Endothelial cell of umbilical vein (primary cell): ENCODE measurements around the gene KIF18A. TPM values are rescaled to one million over a fixed set of nuclear protein-coding genes. Genes with fewer than 3 reads are reported as not detected.

ENCODE experiments used
- BruUV-seq: library from RNA; stranded (reverse); fragments of 400-500 nt; replicated peaks from 2 replicates; lab custom pipeline; 2021; lab: Mats Ljungman, UMichigan
- CTCF ChIA-PET: fragments of 300-600, 350-600 bp; sonication (Branson Sonifier 250); formaldehyde crosslinking; loops from one replicate; lab custom pipeline; 2021; ENCODE audit warnings: antibody characterized with exemption, inconsistent platforms; lab: Charles Lee
- POLR2A ChIA-PET: fragments of 300-600, 350-600 bp; sonication (Branson Sonifier 250); formaldehyde crosslinking; loops from one replicate; lab custom pipeline; 2021; ENCODE audit warnings: antibody characterized with exemption, inconsistent platforms; lab: Charles Lee
- DNase-seq: peaks from one replicate; pipeline ENCODE4 v3.0.0-alpha.2; 2011; ENCODE audit warnings: low read depth, low spot score
- FAIRE-seq: peaks from 2 replicates; lab custom pipeline; 2011; peaks lifted over from hg19 to GRCh38; lab: Jason Lieb, UNC
- H2AFZ ChIP-seq: 2 replicates; pipeline ENCODE4 v1.6.0; 2012; ENCODE audit warnings: low read depth, low read length, control low read depth, inconsistent platforms
- H3K27ac ChIP-seq: 2 replicates; pipeline ENCODE4 v1.5.1; 2011; ENCODE audit warnings: low read depth, mild to moderate bottlenecking, control low read depth, low read length, moderate library complexity; ENCODE audit not compliant: insufficient read depth
- H3K27me3 ChIP-seq, 2 experiments: 2 replicates each; pipeline versions ENCODE4 v1.6.0 to v1.6.1; 2011; ENCODE audit warnings: low read length in 2 of 2, mixed read lengths in 1 of 2; ENCODE audit not compliant: control insufficient read depth in 2 of 2, insufficient read depth in 2 of 2
- H3K36me3 ChIP-seq, 2 experiments: 2 replicates in 1 of 2; 3 replicates in 1 of 2; pipeline ENCODE4 v1.5.1; 2011; ENCODE audit warnings: low read length in 2 of 2, mild to moderate bottlenecking in 1 of 2, moderate library complexity in 1 of 2; ENCODE audit not compliant: control insufficient read depth in 2 of 2, insufficient read depth in 2 of 2; ENCODE audit errors: extremely low read depth in 1 of 2
- H3K4me1 ChIP-seq: 3 replicates; pipeline ENCODE4 v1.5.1; 2011; ENCODE audit warnings: mild to moderate bottlenecking, low read length; ENCODE audit not compliant: control insufficient read depth, insufficient read depth; ENCODE audit errors: extremely low read depth
- H3K4me2 ChIP-seq: 2 replicates; pipeline ENCODE4 v1.6.1; 2011; ENCODE audit warnings: low read length, control low read depth, mixed read lengths; ENCODE audit not compliant: insufficient read depth
- H3K4me3 ChIP-seq, 3 experiments: fragments of 200-600 bp in 1 of 3; sonication (generic), shearing (Covaris generic) in 1 of 3; replicated peaks in 1 of 3; 2 replicates each; pipeline ENCODE4 v1.5.1; 2011 to 2016; ENCODE audit warnings: control low read depth in 3 of 3, low read length in 3 of 3, mild to moderate bottlenecking in 2 of 3, inconsistent platforms in 1 of 3, low read depth in 1 of 3, moderate library complexity in 1 of 3; ENCODE audit not compliant: insufficient read depth in 1 of 3
- H3K79me2 ChIP-seq: 2 replicates; pipeline ENCODE4 v1.6.0; 2012; ENCODE audit warnings: low read length, inconsistent platforms; ENCODE audit not compliant: control insufficient read depth, insufficient read depth
- H3K9ac ChIP-seq: replicated peaks from 2 replicates; pipeline ENCODE3; 2011; ENCODE audit warnings: low read length, control low read depth; ENCODE audit not compliant: insufficient read depth; ENCODE audit errors: extremely low read depth
- H3K9me1 ChIP-seq: replicated peaks from 3 replicates; pipeline ENCODE4 v1.6.0; 2011; ENCODE audit warnings: mild to moderate bottlenecking, low read length; ENCODE audit not compliant: control insufficient read depth, insufficient read depth; ENCODE audit errors: extremely low read depth
- H3K9me3 ChIP-seq: replicated peaks from 2 replicates; pipeline ENCODE4 v1.5.1; 2012; ENCODE audit warnings: low read length, inconsistent platforms; ENCODE audit not compliant: control insufficient read depth, insufficient read depth
- H4K20me1 ChIP-seq: replicated peaks from 2 replicates; pipeline ENCODE3; 2011; ENCODE audit warnings: mild to moderate bottlenecking, low read length; ENCODE audit not compliant: control insufficient read depth, insufficient read depth; ENCODE audit errors: extremely low read depth
- EZH2 ChIP-seq: IDR thresholded peaks from 2 replicates; pipeline ENCODE4 v1.6.1; 2012; ENCODE audit warnings: borderline replicate concordance, low read depth, mild to moderate bottlenecking, moderate library complexity, low read length, inconsistent platforms; ENCODE audit not compliant: severe bottlenecking
- FOS ChIP-seq: IDR thresholded peaks from 2 replicates; pipeline ENCODE4 v1.6.1; 2011; ENCODE audit warnings: mild to moderate bottlenecking, low read length, moderate library complexity, borderline replicate concordance; ENCODE audit not compliant: insufficient read depth
- GATA2 ChIP-seq: IDR thresholded peaks from 2 replicates; pipeline ENCODE4 v1.7.0; 2011; ENCODE audit warnings: low read depth, mild to moderate bottlenecking, moderate library complexity, mixed read lengths, low read length; ENCODE audit not compliant: insufficient read length, insufficient read depth
- JUN ChIP-seq: IDR thresholded peaks from 2 replicates; pipeline ENCODE4 v1.6.1; 2011; ENCODE audit warnings: borderline replicate concordance, low read depth; ENCODE audit not compliant: insufficient read length, insufficient read depth
- MYC ChIP-seq: IDR thresholded peaks from one replicate; pipeline ENCODE4 v1.6.1; 2011; ENCODE audit warnings: mild to moderate bottlenecking, low read depth, low read length
- POLR2A ChIP-seq: IDR thresholded peaks from 2 replicates; pipeline ENCODE4 v1.6.1; 2012; ENCODE audit warnings: low read depth, mild to moderate bottlenecking, control low read depth, low read length
- POLR2AphosphoS5 ChIP-seq: IDR thresholded peaks from 2 replicates; pipeline ENCODE4 v1.6.1; 2012; ENCODE audit warnings: low read depth, mild to moderate bottlenecking, control low read depth, low read length, moderate library complexity; ENCODE audit not compliant: insufficient read depth
- dilution Hi-C: fragments of 300-500 bp; cut with MboI; formaldehyde crosslinking; loops from one replicate; pipeline ENCODE4 v1.15.0; 2019; ENCODE audit warnings: low sequenced_read_pairs; ENCODE audit not compliant: extremely low pct_ligation_motif_present
- intact Hi-C: fragments of 100-400 bp; cut with micrococcal nuclease; formaldehyde crosslinking; loops from one replicate; pipeline ENCODE4 v1.10.0; 2022
- polyA plus RNA-seq, 4 experiments: library from polyadenylated mRNA; depleted of rRNA in 3 of 4; stranded (reverse) in 3 of 4; unstranded in 1 of 4; fragments of >200 nt; gene quantifications; 2 replicates each; pipeline versions ENCODE4 v1.2.1 to v1.2.3, GENCODE V29; 2011 to 2012; ENCODE audit warnings: missing spikeins in 1 of 4
- total RNA-seq: library from RNA; stranded (reverse); gene quantifications from 2 replicates; pipeline ENCODE4 v1.2.3, GENCODE V29; 2021
- TF ChIP-seq, protein P1 (sequence below): IDR thresholded peaks from 2 replicates; pipeline ENCODE4 v1.6.1; 2011; ENCODE audit not compliant: insufficient read depth, insufficient read length
- TF ChIP-seq, protein P2 (sequence below), 2 donors: IDR thresholded peaks; 1 replicate in 1 of 2; 2 replicates in 1 of 2; pipeline ENCODE4 v1.5.1; 2011; ENCODE audit warnings: low read length in 2 of 2, mild to moderate bottlenecking in 2 of 2, moderate library complexity in 2 of 2, control low read depth in 1 of 2, inconsistent platforms in 1 of 2, low read depth in 1 of 2; ENCODE audit not compliant: insufficient read depth in 1 of 2; ENCODE audit errors: extremely low read depth in 1 of 2

The KIF18A gene
- total and polyA plus RNA-seq, 2 donors (not counting 3 experiments of a cell fraction or from before 2014, with no cell fraction given) = 2.5 to 18.5 TPM

DNA sequence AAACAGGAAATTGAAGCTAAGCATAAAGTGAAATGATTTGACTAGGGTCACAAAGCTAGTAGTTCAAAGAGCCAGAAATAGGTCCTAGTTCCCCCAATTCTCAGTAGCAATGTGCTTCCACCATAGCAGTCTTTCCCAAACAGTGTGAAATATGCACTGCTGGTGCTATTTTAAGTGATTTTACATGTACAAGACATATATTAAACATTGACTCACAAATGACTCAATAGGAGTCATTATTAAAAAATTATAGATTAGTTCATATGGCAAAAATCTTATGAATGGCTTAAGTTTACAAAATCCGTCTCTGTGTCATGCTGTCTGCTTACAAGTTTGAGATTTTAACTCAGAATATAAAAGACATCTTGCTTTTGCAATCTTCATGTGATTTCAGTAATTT is 21.4 kb downstream of the KIF18A start:
- H3K36me3 ChIP-seq = no peaks in the 10 kb centered on the region
- BruUV-seq = no TSS peak
- dilution Hi-C loops = no loop called here
- peaks cover 4% of the 10 kb centered on the region for H3K79me2 ChIP-seq
- FAIRE-seq (no peak), DNase-seq (peak; percentile 36)
- H3K9me3 ChIP-seq = no peaks in the 10 kb centered on the region
- H3K9me1 ChIP-seq = no peaks in the 10 kb centered on the region
- intact Hi-C loops = no loop called here
- TF ChIP-seq POLR2A (no peak), FOS (peak; percentile 66), JUN (peak; percentile 30), EZH2 (no peak)
- ChIA-PET CTCF (interaction anchor here (1.6 kb wide), 1 partner anchor 184 kb away, joined by 4 read pairs; no protein-coding TSS in a partner anchor), POLR2A (interaction anchor here (0.8 kb wide), 1 partner anchor 21 kb away, joined by 3 read pairs; the partner anchor contains the start of genes KIF18A and METTL15)
- no peak overlapping the region for H3K4me3 ChIP-seq
- no peaks in the 10 kb centered on the region for H4K20me1 ChIP-seq
- H3K9ac ChIP-seq = no peak overlapping the region
- peaks cover 34% of the 10 kb centered on the region for H3K4me1 ChIP-seq
- H2AFZ ChIP-seq = peak overlapping the region; percentile 41
- H3K4me2 ChIP-seq = no peak overlapping the region
- H3K27me3 ChIP-seq = no peaks in the 10 kb centered on the region
- peak overlapping the region; percentile 37 for H3K27ac ChIP-seq

DNA sequence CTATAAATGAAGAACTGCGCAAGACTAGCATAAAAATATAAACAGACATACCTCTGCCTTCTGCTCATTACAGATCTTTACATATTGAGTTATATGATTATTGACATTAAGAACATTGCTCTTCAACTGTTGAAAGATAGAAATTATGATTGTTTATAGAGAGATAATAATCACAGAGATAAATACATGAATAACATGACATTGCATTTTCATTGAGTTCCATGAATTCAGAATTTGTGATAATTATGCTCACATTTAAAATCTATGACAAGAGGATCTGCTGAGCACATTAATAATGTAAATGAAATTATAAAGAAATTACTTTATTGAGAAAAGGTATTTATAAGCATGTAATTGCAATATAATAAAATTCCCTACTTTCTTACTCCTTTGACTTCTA is 24.8 kb downstream of the KIF18A start:
- H3K79me2 ChIP-seq = peaks cover 4% of the 10 kb centered on the region
- no TSS peak for BruUV-seq
- no peaks in the 10 kb centered on the region for H3K9me3 ChIP-seq
- no peak overlapping the region for H3K4me3 ChIP-seq
- intact Hi-C loops (no loop called here), dilution Hi-C loops (no loop called here)
- H3K9me1 ChIP-seq = no peaks in the 10 kb centered on the region
- CTCF ChIA-PET = no interaction called here
- POLR2A ChIA-PET = no interaction called here
- H4K20me1 ChIP-seq = no peaks in the 10 kb centered on the region
- H2AFZ ChIP-seq = no peak overlapping the region
- H3K27ac ChIP-seq = no peak overlapping the region
- DNase-seq (no peak), FAIRE-seq (no peak)
- no peak for TF ChIP-seq FOS
- no peak for TF ChIP-seq EZH2
- TF ChIP-seq POLR2AphosphoS5 = no peak
- TF ChIP-seq, protein P1, sequence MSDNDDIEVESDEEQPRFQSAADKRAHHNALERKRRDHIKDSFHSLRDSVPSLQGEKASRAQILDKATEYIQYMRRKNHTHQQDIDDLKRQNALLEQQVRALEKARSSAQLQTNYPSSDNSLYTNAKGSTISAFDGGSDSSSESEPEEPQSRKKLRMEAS = no peak
- no peak for TF ChIP-seq MYC
- TF ChIP-seq GATA2 = no peak
- TF ChIP-seq, protein P2, sequence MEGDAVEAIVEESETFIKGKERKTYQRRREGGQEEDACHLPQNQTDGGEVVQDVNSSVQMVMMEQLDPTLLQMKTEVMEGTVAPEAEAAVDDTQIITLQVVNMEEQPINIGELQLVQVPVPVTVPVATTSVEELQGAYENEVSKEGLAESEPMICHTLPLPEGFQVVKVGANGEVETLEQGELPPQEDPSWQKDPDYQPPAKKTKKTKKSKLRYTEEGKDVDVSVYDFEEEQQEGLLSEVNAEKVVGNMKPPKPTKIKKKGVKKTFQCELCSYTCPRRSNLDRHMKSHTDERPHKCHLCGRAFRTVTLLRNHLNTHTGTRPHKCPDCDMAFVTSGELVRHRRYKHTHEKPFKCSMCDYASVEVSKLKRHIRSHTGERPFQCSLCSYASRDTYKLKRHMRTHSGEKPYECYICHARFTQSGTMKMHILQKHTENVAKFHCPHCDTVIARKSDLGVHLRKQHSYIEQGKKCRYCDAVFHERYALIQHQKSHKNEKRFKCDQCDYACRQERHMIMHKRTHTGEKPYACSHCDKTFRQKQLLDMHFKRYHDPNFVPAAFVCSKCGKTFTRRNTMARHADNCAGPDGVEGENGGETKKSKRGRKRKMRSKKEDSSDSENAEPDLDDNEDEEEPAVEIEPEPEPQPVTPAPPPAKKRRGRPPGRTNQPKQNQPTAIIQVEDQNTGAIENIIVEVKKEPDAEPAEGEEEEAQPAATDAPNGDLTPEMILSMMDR (IDR thresholded peaks at IDR 0.05; ENCODE audit: extremely low read depth in 1 of 2, insufficient read depth in 1 of 2, low read depth in 1 of 2, low read length in 2 of 2) = no peak
- no peak for TF ChIP-seq JUN
- no peak for TF ChIP-seq POLR2A
- H3K36me3 ChIP-seq = no peaks in the 10 kb centered on the region
- H3K9ac ChIP-seq = no peak overlapping the region
- no peak overlapping the region for H3K4me2 ChIP-seq
- peaks cover 9% of the 10 kb centered on the region for H3K4me1 ChIP-seq
- H3K27me3 ChIP-seq = no peaks in the 10 kb centered on the region
